ENCODE data around the gene LCE1D.

Gene LCE1D

GRCh38 chr1:152795686-152796085, 835 bp upstream of the LCE1D start:
- no peak overlapping the region for H3K4me3 Mint-ChIP-seq
- no peak for DNase-seq
- no peak overlapping the region for H3K27ac Mint-ChIP-seq
- H3K9me3 Mint-ChIP-seq = peaks cover 77% of the 10 kb centered on the region
- no peaks in the 10 kb centered on the region for H3K36me3 Mint-ChIP-seq (ENCODE audit: low read depth)
- no peaks in the 10 kb centered on the region for H3K4me1 Mint-ChIP-seq
- H3K27me3 Mint-ChIP-seq (ENCODE audit: low read depth, poor library complexity) = no peaks in the 10 kb centered on the region
- TF ChIP-seq CTCF (IDR thresholded peaks at IDR 0.05) = no peak

GRCh38 chr1:152801333-152801732, 4.8 kb downstream of the LCE1D start:
- no peak for DNase-seq
- Mint-ChIP-seq H3K4me3 (no peak overlapping the region), H3K27me3 (ENCODE audit: low read depth, poor library complexity) (no peaks in the 10 kb centered on the region), H3K9me3 (peaks cover 84% of the 10 kb centered on the region), H3K27ac (no peak overlapping the region), H3K4me1 (no peaks in the 10 kb centered on the region), H3K36me3 (ENCODE audit: low read depth) (no peaks in the 10 kb centered on the region)
- no peak for TF ChIP-seq CTCF (IDR thresholded peaks at IDR 0.05)

GRCh38 chr1:152806576-152806975, 10.1 kb downstream of the LCE1D start, which contains the start of gene LCE1C:
Gene LCE1C, minus strand, starts transcription at chr1:152806651. Its CDS starts 1,173 bp downstream, at chr1:152805478.
- H3K27me3 Mint-ChIP-seq (ENCODE audit: low read depth, poor library complexity) = no peaks in the 10 kb centered on the region
- H3K36me3 Mint-ChIP-seq (ENCODE audit: low read depth) = no peaks in the 10 kb centered on the region
- H3K4me3 Mint-ChIP-seq = no peak within 1 kb of the TSS
- DNase-seq = no peak
- peaks cover 71% of the 10 kb centered on the region for H3K9me3 Mint-ChIP-seq
- TF ChIP-seq CTCF (IDR thresholded peaks at IDR 0.05) = no peak
- no peak within 1 kb of the TSS for H3K27ac Mint-ChIP-seq
- no peaks in the 10 kb centered on the region for H3K4me1 Mint-ChIP-seq

GRCh38 chr1:152811050-152811449, 14.5 kb downstream of the LCE1D start:
- Mint-ChIP-seq H3K4me3 (no peak overlapping the region), H3K4me1 (no peaks in the 10 kb centered on the region), H3K9me3 (peaks cover 58% of the 10 kb centered on the region), H3K27me3 (ENCODE audit: low read depth, poor library complexity) (no peaks in the 10 kb centered on the region), H3K27ac (no peak overlapping the region), H3K36me3 (ENCODE audit: low read depth) (no peaks in the 10 kb centered on the region)
- no peak for DNase-seq
- no peak for TF ChIP-seq CTCF (IDR thresholded peaks at IDR 0.05)

- no peak for DNase-seq
- H3K4me3 Mint-ChIP-seq = no peak within 1 kb of the TSS
- no peaks in the 10 kb centered on the region for H3K27me3 Mint-ChIP-seq (ENCODE audit: low read depth, poor library complexity)
- H3K4me1 Mint-ChIP-seq = no peaks in the 10 kb centered on the region
- H3K36me3 Mint-ChIP-seq (ENCODE audit: low read depth) = no peaks in the 10 kb centered on the region
- no peak for TF ChIP-seq CTCF (IDR thresholded peaks at IDR 0.05)
- H3K9me3 Mint-ChIP-seq = peaks cover 58% of the 10 kb centered on the region
- no peak within 1 kb of the TSS for H3K27ac Mint-ChIP-seq
These were observed 15.2 kb downstream of the LCE1D start, which contains the start of gene LCE1B for GRCh38 chr1:152811671-152812070. Gene LCE1B, plus strand, starts transcription at chr1:152811971. Its CDS starts 476 bp downstream, at chr1:152812447.

GRCh38 chr1:152817309-152817708, 20.8 kb downstream of the LCE1D start:
- Mint-ChIP-seq H3K4me1 (no peaks in the 10 kb centered on the region), H3K9me3 (peaks cover 72% of the 10 kb centered on the region), H3K36me3 (ENCODE audit: low read depth) (no peaks in the 10 kb centered on the region), H3K27me3 (ENCODE audit: low read depth, poor library complexity) (no peaks in the 10 kb centered on the region), H3K4me3 (no peak overlapping the region), H3K27ac (no peak overlapping the region)
- no peak for TF ChIP-seq CTCF (IDR thresholded peaks at IDR 0.05)
- no peak for DNase-seq
